NCI-H2171 (cell line): ENCODE measurements around the gene EFHD2.

ENCODE experiments used
- DNase-seq: peaks from one replicate; lab custom pipeline; 2025; lab: John Stamatoyannopoulos, UW

EFHD2 gene

DNA sequence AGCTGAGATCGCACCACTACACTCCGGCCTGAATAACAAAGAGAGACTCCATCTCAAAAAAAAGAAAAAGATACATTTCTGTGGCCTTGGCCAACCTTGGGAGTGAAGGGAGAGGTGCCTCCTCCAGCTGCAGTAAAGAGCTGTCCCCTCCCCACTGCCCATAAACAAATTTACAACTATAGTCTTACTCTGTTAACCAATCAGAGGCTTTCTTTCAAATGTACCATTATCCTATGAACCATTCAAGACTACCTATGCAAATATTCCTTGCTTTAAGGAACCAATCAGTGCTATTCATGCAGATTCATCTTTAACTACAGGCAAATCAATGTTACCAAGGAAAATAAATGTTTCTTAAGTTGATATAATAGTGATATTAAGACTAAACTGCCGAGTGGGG lies 67.2 kb downstream of the EFHD2 start:
- DNase-seq, result no peak

DNA sequence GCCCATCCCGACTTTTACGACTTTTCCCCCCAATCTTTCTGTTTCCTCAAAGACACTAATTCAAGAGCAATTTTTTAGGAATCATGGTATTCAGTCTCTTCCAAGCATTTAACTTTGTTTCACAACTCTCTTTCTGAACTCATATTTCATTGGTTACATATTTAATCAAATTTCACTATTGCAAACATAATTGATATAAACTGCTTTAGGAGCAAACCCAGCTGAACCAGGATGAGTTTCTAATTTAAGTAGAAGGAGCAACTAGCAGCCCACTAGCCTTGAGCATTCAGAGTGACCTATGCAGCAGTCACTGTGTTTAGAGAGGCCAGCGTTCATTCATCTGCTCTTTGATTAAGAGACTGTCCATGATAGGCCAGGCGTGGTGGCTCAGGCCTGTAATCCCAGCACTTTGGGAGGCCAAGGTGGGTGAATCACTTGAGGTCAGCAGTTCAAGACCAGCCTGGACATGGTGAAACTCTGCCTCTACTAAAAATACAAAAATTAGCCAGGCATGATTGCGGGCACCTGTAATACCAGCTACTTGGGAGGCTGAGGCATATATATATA lies 68.0 kb downstream of the EFHD2 start:
- DNase-seq, result no peak
